ENCODE data around the gene CRAMP1. TPM values are rescaled to one million over a fixed set of nuclear protein-coding genes. Genes with fewer than 3 reads are reported as not detected.
"Not testable (repeated sequence)": the region's sequence is repeated elsewhere in the genome, so short reads cannot be mapped to it uniquely, and the experiment has no call there.

Gene CRAMP1
- polyA plus RNA-seq, 10 donors: 10.5 to 20.8 (median 14.9) TPM

DNA sequence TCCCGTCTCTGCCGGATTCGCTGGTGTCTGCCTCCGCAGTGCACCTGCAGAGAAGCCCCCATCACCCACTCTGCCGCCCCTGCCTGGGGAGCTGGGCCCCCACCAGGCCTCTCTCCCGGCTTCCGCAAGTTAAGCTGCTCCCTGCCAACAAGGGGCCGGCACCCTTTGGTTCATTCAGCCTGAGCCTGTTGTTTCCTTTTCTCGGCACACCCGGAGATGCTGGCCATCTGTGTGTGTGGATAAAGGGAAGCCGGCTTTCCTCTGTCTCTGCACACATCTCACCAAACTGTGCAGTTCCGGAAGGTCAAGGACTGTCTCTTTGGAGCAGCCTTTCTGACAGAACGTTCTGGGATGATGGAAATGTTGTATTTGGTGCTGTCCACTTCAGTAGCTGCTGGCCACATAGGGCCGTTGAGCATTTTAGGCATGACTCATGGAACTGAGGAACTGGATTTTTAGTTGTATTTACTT lies 100.7 kb downstream of the CRAMP1 start:
- DNase-seq: no peak

DNA sequence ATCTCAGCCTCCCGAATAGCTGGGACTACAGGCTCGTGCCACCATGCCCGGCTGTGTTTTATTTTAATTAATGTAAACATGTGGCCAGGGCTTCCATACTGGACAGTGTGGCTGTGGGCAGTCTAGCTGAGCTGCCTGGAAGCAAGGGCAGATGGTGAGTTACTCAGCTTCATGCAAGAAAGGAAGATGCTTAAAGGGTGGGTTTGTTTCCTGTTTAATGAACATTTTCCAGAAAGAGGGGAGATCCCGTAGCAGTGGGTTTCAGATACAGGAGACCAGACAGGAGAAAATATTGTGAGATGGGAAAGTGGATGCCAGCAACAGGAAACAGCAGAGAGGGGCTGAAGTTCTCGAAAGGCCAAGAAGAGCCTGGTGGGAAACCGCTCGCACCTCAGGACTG lies 101.2 kb downstream of the CRAMP1 start:
- no peak for DNase-seq

DNA sequence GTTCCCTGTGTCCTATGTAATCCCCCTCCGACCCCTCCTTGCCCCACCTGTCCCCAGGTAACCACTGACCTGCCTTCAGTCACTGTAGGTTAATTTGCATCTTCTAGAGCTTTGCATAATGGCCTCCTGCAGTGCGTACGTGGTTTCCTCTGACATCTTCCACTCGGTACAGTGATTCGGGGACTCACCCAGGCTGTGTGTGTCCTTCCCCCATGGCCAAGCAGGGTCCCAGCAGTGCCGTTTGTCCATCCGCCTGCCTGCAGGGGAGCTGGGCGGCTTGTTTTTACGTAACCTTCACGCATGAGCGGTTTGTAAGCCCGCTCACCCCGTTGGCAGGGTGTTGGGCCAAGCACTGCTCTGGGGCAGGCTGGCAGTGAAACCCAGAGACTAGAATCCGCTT lies 101.8 kb downstream of the CRAMP1 start:
- DNase-seq: no peak

- DNase-seq: no peak
These were observed 103.1 kb downstream of the CRAMP1 start for GRCh38 chr16:1715220-1715619.

DNA sequence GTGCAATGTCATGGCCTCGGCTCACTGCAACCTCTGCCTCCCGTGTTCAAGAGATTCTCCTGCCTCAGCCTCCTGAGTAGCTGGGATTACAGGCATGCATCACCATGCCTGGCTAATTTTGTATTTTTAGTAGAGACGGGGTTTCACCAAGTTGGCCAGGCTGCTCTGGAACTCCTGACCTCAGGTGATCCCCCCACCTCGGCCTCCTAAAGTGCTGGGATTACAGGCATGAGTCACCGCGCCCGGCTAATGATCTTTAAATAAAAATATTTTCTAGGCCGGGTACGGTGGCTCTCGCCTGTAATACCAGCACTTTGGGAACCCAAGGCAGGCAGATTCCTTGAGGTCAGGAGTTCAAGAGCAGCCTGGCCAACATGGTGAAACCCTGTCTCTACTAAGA lies 106.1 kb downstream of the CRAMP1 start:
- DNase-seq: not testable (repeated sequence)

DNA sequence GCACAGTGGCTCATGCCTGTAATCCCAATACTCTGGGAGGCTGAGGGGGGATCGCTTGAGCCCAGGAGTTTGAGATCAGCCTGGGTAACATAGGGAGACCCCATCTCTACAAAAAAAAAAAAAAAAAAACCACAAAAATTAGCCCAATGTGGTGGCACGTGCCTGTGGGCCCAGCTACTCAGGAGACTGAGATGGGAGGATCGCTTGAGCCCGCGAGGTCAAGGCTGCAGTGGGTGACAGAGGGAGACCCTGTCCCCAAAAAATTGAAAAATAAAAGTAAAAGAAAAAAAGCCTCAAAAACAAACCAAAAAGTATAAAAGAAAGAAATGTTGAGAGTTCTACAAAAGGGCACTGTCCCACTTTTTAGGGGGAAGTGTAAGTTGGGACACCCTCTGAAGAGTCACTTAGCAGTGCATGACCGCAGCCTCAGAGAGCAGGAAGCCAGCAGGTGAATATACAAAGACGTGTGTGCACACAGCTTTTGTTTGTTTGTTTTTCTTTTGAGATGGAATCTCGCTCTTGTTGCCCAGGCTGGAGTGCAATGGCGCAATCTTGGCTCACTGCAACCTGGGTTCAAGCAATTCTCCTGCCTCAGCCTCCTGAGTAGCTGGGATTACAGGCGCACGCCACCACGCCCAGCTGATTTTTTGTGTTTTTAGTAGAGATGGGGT lies 107.5 kb downstream of the CRAMP1 start:
- DNase-seq: not testable (repeated sequence)

DNA sequence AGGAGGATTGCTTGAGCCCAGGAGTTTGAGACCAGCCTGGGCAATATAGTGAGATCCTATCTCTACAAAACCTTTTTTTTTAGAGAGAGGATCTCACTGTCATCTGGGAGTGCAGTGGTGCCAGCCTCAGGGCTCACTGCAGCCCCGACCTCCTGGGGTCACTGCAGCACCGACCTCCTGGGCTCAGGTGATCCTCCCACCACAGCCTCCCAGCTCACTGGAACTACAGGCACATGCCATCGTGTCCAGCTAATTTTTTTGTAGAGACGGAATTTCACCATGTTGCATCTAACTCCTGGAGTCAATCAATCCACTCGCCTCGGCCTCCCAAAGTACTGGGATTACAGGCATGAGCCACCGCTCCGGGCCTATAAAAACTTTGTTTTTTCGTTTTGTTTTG lies 109.2 kb downstream of the CRAMP1 start:
- DNase-seq: no peak

GRCh38 chr16:1723450-1724147 lies 111.4 kb downstream of the CRAMP1 start:
- DNase-seq: peak in 2 of 3 donors; percentile 13 to 37

GRCh38 chr16:1724491-1724890 lies 112.3 kb downstream of the CRAMP1 start:
- DNase-seq: no peak

DNA sequence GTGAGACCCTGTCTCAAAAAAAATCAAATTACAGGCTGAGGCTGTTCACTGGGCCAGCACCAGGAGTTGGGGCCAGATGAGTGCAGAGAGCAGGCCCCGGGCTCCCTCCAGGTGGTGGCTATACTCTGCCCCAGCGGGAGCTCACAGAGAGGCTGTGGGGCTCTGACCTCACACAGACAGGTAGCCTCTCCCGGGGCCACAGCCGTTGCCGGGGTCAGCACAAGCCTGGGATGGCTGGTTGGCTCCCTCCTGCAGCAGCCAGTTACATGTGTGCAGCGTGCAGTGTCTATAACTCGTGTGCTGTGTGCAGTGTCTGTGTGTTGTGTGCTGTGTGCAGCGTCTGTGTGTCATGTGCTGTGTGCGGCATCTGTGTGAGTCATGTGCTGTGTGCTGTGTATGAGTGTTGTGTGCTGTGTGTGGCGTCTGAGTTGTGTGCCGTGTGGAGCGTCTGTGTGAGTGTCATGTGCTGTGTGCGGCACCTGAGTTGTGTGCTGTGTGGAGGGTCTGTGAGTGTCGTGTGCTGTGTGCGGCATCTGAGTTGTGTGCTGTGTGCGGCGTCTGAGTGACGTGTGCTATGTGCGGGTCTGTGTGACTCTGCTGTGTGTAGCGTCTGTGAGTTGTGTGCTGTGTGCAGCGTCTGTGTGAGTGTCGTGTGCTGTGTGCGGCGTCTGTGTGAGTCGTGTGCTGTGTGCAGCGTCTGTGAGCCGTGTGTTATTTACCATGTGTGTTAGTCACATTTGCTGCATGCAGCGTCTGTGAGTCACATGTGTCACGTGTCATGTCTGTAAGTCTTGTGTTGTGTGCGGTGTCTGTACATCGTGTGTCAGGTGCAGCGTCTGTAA lies 114.7 kb downstream of the CRAMP1 start:
- no peak for DNase-seq

Other genes with a start within 250 kb of the CRAMP1 start
- 10 to 100 TPM in 1 of 10 donors, 1 to 10 TPM in 9; 4.4 to 13.3 (median 7.1) TPM for gene UNKL, start 197.7 kb upstream of the CRAMP1 start, polyA plus RNA-seq (ENCODE audit: insufficient read length in 10 of 10)
- gene UQCC4, start 191.6 kb upstream of the CRAMP1 start, polyA plus RNA-seq (ENCODE audit: insufficient read length in 10 of 10): 10 to 100 TPM in 6 of 10 donors, 1 to 10 TPM in 4; 8.1 to 13.5 (median 10.3) TPM
- under 1 TPM in 3 of 10 donors, not detected in 7; 0.18 to 0.29 (median 0.19) TPM for gene PERCC1, start 181.3 kb upstream of the CRAMP1 start, polyA plus RNA-seq (ENCODE audit: insufficient read length in 10 of 10)
- 1 to 10 TPM in 8 of 10 donors, under 1 TPM in 2; 0.68 to 2.7 (median 1.6) TPM for gene CCDC154, start 167.8 kb upstream of the CRAMP1 start, polyA plus RNA-seq (ENCODE audit: insufficient read length in 10 of 10)
- gene CLCN7, start 137.3 kb upstream of the CRAMP1 start, polyA plus RNA-seq (ENCODE audit: insufficient read length in 10 of 10): 10 to 100 TPM; 19.8 to 37.5 (median 28.3) TPM
- 1 to 10 TPM in 2 of 10 donors, under 1 TPM in 8; 0.13 to 1.5 (median 0.53) TPM for gene PTX4, start 123.4 kb upstream of the CRAMP1 start, polyA plus RNA-seq (ENCODE audit: insufficient read length in 10 of 10)
- gene TELO2, start 119.0 kb upstream of the CRAMP1 start, polyA plus RNA-seq (ENCODE audit: insufficient read length in 10 of 10): 10 to 100 TPM; 16.5 to 33.9 (median 27.0) TPM
- gene TMEM204, start 78.7 kb upstream of the CRAMP1 start, polyA plus RNA-seq (ENCODE audit: insufficient read length in 10 of 10): 10 to 100 TPM; 10.3 to 21.1 (median 15.1) TPM
- gene IFT140, start 288 bp upstream of the CRAMP1 start, polyA plus RNA-seq (ENCODE audit: insufficient read length in 10 of 10): 10 to 100 TPM in 7 of 10 donors, 1 to 10 TPM in 3; 9.6 to 15.8 (median 10.7) TPM
- gene JPT2, start 65.9 kb downstream of the CRAMP1 start, polyA plus RNA-seq (ENCODE audit: insufficient read length in 10 of 10): 10 to 100 TPM; 31.0 to 53.6 (median 40.0) TPM
- gene MAPK8IP3, start 93.8 kb downstream of the CRAMP1 start, polyA plus RNA-seq (ENCODE audit: insufficient read length in 10 of 10): 10 to 100 TPM; 26.7 to 62.9 (median 42.3) TPM
- 10 to 100 TPM; 11.2 to 33.1 (median 17.3) TPM for gene NME3, start 159.2 kb downstream of the CRAMP1 start, polyA plus RNA-seq (ENCODE audit: insufficient read length in 10 of 10)
- 1 to 10 TPM; 3.5 to 8.5 (median 5.5) TPM for gene EME2, start 160.4 kb downstream of the CRAMP1 start, polyA plus RNA-seq (ENCODE audit: insufficient read length in 10 of 10)
- 10 to 100 TPM; 31.4 to 56.5 (median 38.5) TPM for gene MRPS34, start 160.8 kb downstream of the CRAMP1 start, polyA plus RNA-seq (ENCODE audit: insufficient read length in 10 of 10)
- 10 to 100 TPM; 15.3 to 24.8 (median 22.5) TPM for gene SPSB3, start 170.2 kb downstream of the CRAMP1 start, polyA plus RNA-seq (ENCODE audit: insufficient read length in 10 of 10)
- 10 to 100 TPM; 28.6 to 49.6 (median 35.7) TPM for gene NUBP2, start 170.6 kb downstream of the CRAMP1 start, polyA plus RNA-seq (ENCODE audit: insufficient read length in 10 of 10)
- under 1 TPM in 9 of 10 donors, not detected in 1; 0.21 to 0.49 (median 0.26) TPM for gene IGFALS, start 181.3 kb downstream of the CRAMP1 start, polyA plus RNA-seq (ENCODE audit: insufficient read length in 10 of 10)
- 10 to 100 TPM; 28.9 to 45.3 (median 35.9) TPM for gene HAGH, start 214.5 kb downstream of the CRAMP1 start, polyA plus RNA-seq (ENCODE audit: insufficient read length in 10 of 10)
- gene FAHD1, start 214.8 kb downstream of the CRAMP1 start, polyA plus RNA-seq (ENCODE audit: insufficient read length in 10 of 10): 10 to 100 TPM; 14.5 to 25.5 (median 18.7) TPM

Measured in muscle of back (tissue), 11 donors.